ENCODE results near the gene DENND1B. TPM values are rescaled to one million over a fixed set of nuclear protein-coding genes. Genes with fewer than 3 reads are reported as not detected.

DENND1B gene
- total RNA-seq, 1 experiment from 2014 or later, result 6.3 TPM

GRCh38 chr1:197771904-197772556 lies 3.2 kb downstream of the DENND1B start:
- Histone ChIP-seq H4K5ac (ENCODE audit: insufficient read length, low read depth, low read length) (no peak overlapping the region), H3K23ac (ENCODE audit: insufficient read length, low read depth, low read length) (no peak overlapping the region), H2BK12ac (ENCODE audit: insufficient read length, low read depth, low read length) (no peak overlapping the region), H3K27me3 (ENCODE audit: insufficient read depth, low read length) (no peaks in the 10 kb centered on the region), H3K4ac (ENCODE audit: low read depth, low read length) (no peak overlapping the region), H3K79me2 (ENCODE audit: insufficient read depth, low read length) (no peaks in the 10 kb centered on the region), H3K14ac (ENCODE audit: insufficient read depth, low read length) (no peak overlapping the region), H2BK5ac (ENCODE audit: insufficient read length, low read length) (no peak overlapping the region), H2AFZ (ENCODE audit: low read length) (no peak overlapping the region), H4K91ac (ENCODE audit: insufficient read length, low read depth, low read length) (no peak overlapping the region), H2BK120ac (ENCODE audit: low read depth, low read length, poor library complexity, severe bottlenecking) (no peak overlapping the region), H2AK5ac (ENCODE audit: insufficient read length, low read length) (no peak overlapping the region), H3K56ac (ENCODE audit: insufficient read length, low read depth, low read length) (no peak overlapping the region), H3K9me3 (ENCODE audit: control insufficient read depth, low read depth, low read length) (no peaks in the 10 kb centered on the region), H3K4me2 (ENCODE audit: insufficient read depth, insufficient read length, low read length) (no peak overlapping the region), H3T11ph (ENCODE audit: low read length) (no peak overlapping the region), H3K27ac (ENCODE audit: insufficient read length, low read depth, low read length) (no peak overlapping the region), H3K4me1 (ENCODE audit: insufficient read depth, low read length) (no peaks in the 10 kb centered on the region), H3K79me1 (ENCODE audit: insufficient read depth, low read depth, low read length, poor library complexity, severe bottlenecking) (no peaks in the 10 kb centered on the region), H2BK20ac (ENCODE audit: low read depth, low read length, poor library complexity, severe bottlenecking) (no peak overlapping the region), H4K20me1 (ENCODE audit: control insufficient read depth, insufficient read depth, insufficient read length) (no peaks in the 10 kb centered on the region), H3K9ac (ENCODE audit: extremely low read depth, insufficient read length, low read length) (no peak overlapping the region), H3K18ac (ENCODE audit: insufficient read length, low read depth, low read length) (no peak overlapping the region), H2BK15ac (ENCODE audit: low read depth, low read length) (no peak overlapping the region), H3K23me2 (ENCODE audit: insufficient read length, low read depth, low read length, poor library complexity, severe bottlenecking) (no peaks in the 10 kb centered on the region), H4K8ac (replicated peaks; ENCODE audit: insufficient read length, low read depth, low read length) (no peak overlapping the region)
- WGBS (ENCODE audit: extremely low coverage, insufficient read length, low lambda C conversion rate), result no CpG with 5 or more reads among the region's 6 CpGs
- Mint-ChIP-seq H3K4me1 (peaks cover 15 to 25% of the 10 kb centered on the region in 2 experiments), H3K9me3 (no peaks in the 10 kb centered on the region; a peak in 1 of 5 replicates), H3K27ac (no peak overlapping the region), H3K27me3 (ENCODE audit: low read depth) (peaks cover 2% of the 10 kb centered on the region), H3K4me3 (no peak overlapping the region), H3K36me3 (ENCODE audit: insufficient read depth in 1 of 3, low read depth in 3 of 3) (no peaks in the 10 kb centered on the region)
- TF ChIP-seq CTCF (conservative IDR thresholded peaks at IDR 0.05), result no peak
- DNase-seq, result no peak
